CD14-positive monocyte (primary cell): ENCODE data around the gene AHCYL1. TPM values are rescaled to one million over a fixed set of nuclear protein-coding genes. Genes with fewer than 3 reads are reported as not detected.

ENCODE experiments used
- DNase-seq, 3 donors: peaks; one replicate each; pipeline ENCODE4 v3.0.0-alpha.2; 2011 to 2022
- H2AFZ ChIP-seq: 2 replicates; pipeline ENCODE4 v1.6.0; 2012; ENCODE audit warnings: mild to moderate bottlenecking, low read depth, low read length, inconsistent platforms; ENCODE audit not compliant: insufficient read depth, poor library complexity, severe bottlenecking
- H3K27ac ChIP-seq, 2 donors: 1 replicate in 1 of 2; 2 replicates in 1 of 2; pipeline ENCODE4 v1.5.1; 2012 to 2013; ENCODE audit warnings: low read length in 2 of 2, control low read depth in 1 of 2, inconsistent platforms in 1 of 2, low read depth in 1 of 2, mild to moderate bottlenecking in 1 of 2
- H3K27me3 ChIP-seq, 2 donors: one replicate each; pipeline versions ENCODE4 v1.6.0 to v1.6.1; 2011 to 2013; ENCODE audit warnings: low read length in 2 of 2; ENCODE audit not compliant: control insufficient read depth in 2 of 2, insufficient read depth in 2 of 2
- H3K36me3 ChIP-seq, 2 donors: replicated peaks in 1 of 2; 1 replicate in 1 of 2; 2 replicates in 1 of 2; pipeline versions ENCODE4 v1.5.1 to v1.6.1; 2012 to 2013; ENCODE audit warnings: low read length in 2 of 2, control low read depth in 1 of 2, inconsistent platforms in 1 of 2, mild to moderate bottlenecking in 1 of 2; ENCODE audit not compliant: insufficient read depth in 2 of 2, control insufficient read depth in 1 of 2
- H3K4me1 ChIP-seq, 2 donors: 1 replicate in 1 of 2; 2 replicates in 1 of 2; pipeline versions ENCODE4 v1.5.1 to v1.6.1; 2012 to 2013; ENCODE audit warnings: low read length in 2 of 2, control low read depth in 1 of 2, inconsistent platforms in 1 of 2, mild to moderate bottlenecking in 1 of 2, moderate library complexity in 1 of 2; ENCODE audit not compliant: insufficient read depth in 2 of 2, control insufficient read depth in 1 of 2
- H3K4me2 ChIP-seq: replicated peaks from 2 replicates; pipeline ENCODE3; 2012; ENCODE audit warnings: low read length, moderate library complexity, mild to moderate bottlenecking; ENCODE audit not compliant: poor library complexity, severe bottlenecking; ENCODE audit errors: extremely low read depth
- H3K4me3 ChIP-seq, 3 experiments: fragments of 200-600 bp in 1 of 3; sonication (generic) in 1 of 3; replicated peaks in 1 of 3; 1 replicate in 2 of 3; 2 replicates in 1 of 3; pipeline ENCODE4 v1.5.1; 2011 to 2013; ENCODE audit warnings: low read length in 3 of 3, mild to moderate bottlenecking in 3 of 3, control low read depth in 2 of 3, low read depth in 2 of 3, inconsistent platforms in 1 of 3, moderate library complexity in 1 of 3
- H3K79me2 ChIP-seq: 2 replicates; pipeline ENCODE4 v1.6.0; 2012; ENCODE audit warnings: mild to moderate bottlenecking, control low read depth, inconsistent platforms, low read length, moderate library complexity; ENCODE audit not compliant: insufficient read depth
- H3K9ac ChIP-seq: 2 replicates; pipeline ENCODE4 v1.6.0; 2017; ENCODE audit warnings: low read length, mild to moderate bottlenecking; ENCODE audit not compliant: insufficient read depth, poor library complexity, severe bottlenecking
- H3K9me3 ChIP-seq, 2 donors: replicated peaks in 1 of 2; 1 replicate in 1 of 2; 2 replicates in 1 of 2; pipeline versions ENCODE4 v1.5.1 to v1.6.1; 2012 to 2013; ENCODE audit warnings: low read length in 2 of 2, control low read depth in 1 of 2; ENCODE audit not compliant: control insufficient read depth in 1 of 2, insufficient read depth in 1 of 2
- H4K20me1 ChIP-seq: 2 replicates; pipeline ENCODE4 v1.6.0; 2012; ENCODE audit warnings: mild to moderate bottlenecking, low read length, control low read depth, moderate library complexity; ENCODE audit not compliant: insufficient read depth
- H3K27ac Mint-ChIP-seq, 7 donors: one replicate each; pipeline ENCODE4 v1.8.0; 2020; ENCODE audit warnings: mild to moderate bottlenecking in 7 of 7, mixed read lengths in 7 of 7, moderate library complexity in 6 of 7, inconsistent platforms in 2 of 7
- H3K27me3 Mint-ChIP-seq, 3 donors: one replicate each; pipeline ENCODE4 v1.8.0; 2021 to 2022; ENCODE audit warnings: low read depth in 3 of 3, mild to moderate bottlenecking in 3 of 3, mixed read lengths in 3 of 3, moderate library complexity in 3 of 3, inconsistent platforms in 1 of 3
- H3K36me3 Mint-ChIP-seq, 2 donors: one replicate each; pipeline ENCODE4 v1.8.0; 2020; ENCODE audit warnings: mixed read lengths in 2 of 2, inconsistent platforms in 1 of 2, mild to moderate bottlenecking in 1 of 2
- H3K4me1 Mint-ChIP-seq: one replicate; pipeline ENCODE4 v1.8.0; 2020; ENCODE audit warnings: mild to moderate bottlenecking, mixed read lengths
- H3K4me3 Mint-ChIP-seq, 2 donors: one replicate each; pipeline ENCODE4 v1.8.0; 2020; ENCODE audit warnings: mild to moderate bottlenecking in 2 of 2, mixed read lengths in 2 of 2, moderate library complexity in 1 of 2
- H3K9me3 Mint-ChIP-seq, 7 donors: one replicate each; pipeline ENCODE4 v1.8.0; 2020 to 2022; ENCODE audit warnings: mixed read lengths in 7 of 7, mild to moderate bottlenecking in 6 of 7, moderate library complexity in 6 of 7, inconsistent platforms in 2 of 7
- WGBS: methylation state at CpG from one replicate; pipeline ENCODE4 v1.1.5; 2013; ENCODE audit warnings: missing lambda C conversion rate; ENCODE audit not compliant: insufficient coverage; 5-methylcytosine and 5-hydroxymethylcytosine counted together
- intact Hi-C, 2 donors: fragments of 100-400 bp; cut with micrococcal nuclease; formaldehyde crosslinking; loops; one replicate each; pipeline versions ENCODE4 v1.15.0 to v1.15.1; 2023
- polyA plus RNA-seq, 3 donors: library from polyadenylated mRNA; depleted of rRNA in 1 of 3; unstranded in 2 of 3; stranded (reverse) in 1 of 3; fragments of 300-500 nt in 2 of 3; fragments of >200 nt in 1 of 3; fragmentation: Illumina TruSeq in 2 of 3; gene quantifications; 1 replicate in 2 of 3; 2 replicates in 1 of 3; pipeline ENCODE4 v1.2.3, GENCODE V29; 2012 to 2021
- TF ChIP-seq, protein P1 (sequence below): fragments of 200-600 bp; IDR thresholded peaks from one replicate; pipeline ENCODE4 v1.8.0; 2022; ENCODE audit warnings: antibody characterized with exemption, mild to moderate bottlenecking

The AHCYL1 gene
- polyA plus RNA-seq, 3 donors = 39.1 to 63.9 (median 48.8) TPM

DNA sequence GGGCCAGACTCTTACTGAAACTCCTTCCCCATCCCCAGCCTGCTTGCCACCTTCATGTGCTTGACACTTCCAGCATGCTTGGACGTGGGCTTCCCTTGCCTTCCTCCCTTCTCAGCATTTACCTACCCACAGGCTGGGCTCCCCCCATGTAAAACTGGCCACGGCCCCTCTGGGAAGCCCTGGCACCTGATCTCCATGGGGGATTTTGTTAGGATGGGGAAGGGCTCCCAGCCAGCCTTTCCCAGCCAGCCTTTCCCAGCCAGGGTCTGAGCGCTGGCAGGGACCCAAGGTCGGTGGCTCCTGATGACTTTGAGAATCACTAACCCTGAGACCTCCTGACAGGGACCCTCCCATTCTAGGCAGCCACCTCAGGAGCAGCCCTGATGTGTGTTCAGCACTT lies 79.2 kb downstream of the AHCYL1 start:
- Histone ChIP-seq H2AFZ (no peak overlapping the region), H3K9me3 (peaks cover 0 to 12% of the 10 kb centered on the region in 2 donors), H3K4me1 (peaks cover 14 to 16% of the 10 kb centered on the region in 2 donors), H3K36me3 (peaks cover 0 to 3% of the 10 kb centered on the region in 2 donors), H3K9ac (no peak overlapping the region), H3K4me3 (no peak overlapping the region), H3K27ac (no peak overlapping the region), H4K20me1 (peaks cover 5% of the 10 kb centered on the region), H3K4me2 (no peak overlapping the region), H3K27me3 (peaks cover 18 to 36% of the 10 kb centered on the region in 2 donors), H3K79me2 (no peaks in the 10 kb centered on the region)
- H3K4me3 Mint-ChIP-seq = no peak overlapping the region
- intact Hi-C loops = no loop called here
- H3K9me3 Mint-ChIP-seq = peaks cover 0 to 12% (median 4%) of the 10 kb centered on the region in 7 donors
- peaks cover 22 to 33% of the 10 kb centered on the region in 2 donors for H3K36me3 Mint-ChIP-seq
- peaks cover 13% of the 10 kb centered on the region for H3K4me1 Mint-ChIP-seq
- TF ChIP-seq, protein P1, sequence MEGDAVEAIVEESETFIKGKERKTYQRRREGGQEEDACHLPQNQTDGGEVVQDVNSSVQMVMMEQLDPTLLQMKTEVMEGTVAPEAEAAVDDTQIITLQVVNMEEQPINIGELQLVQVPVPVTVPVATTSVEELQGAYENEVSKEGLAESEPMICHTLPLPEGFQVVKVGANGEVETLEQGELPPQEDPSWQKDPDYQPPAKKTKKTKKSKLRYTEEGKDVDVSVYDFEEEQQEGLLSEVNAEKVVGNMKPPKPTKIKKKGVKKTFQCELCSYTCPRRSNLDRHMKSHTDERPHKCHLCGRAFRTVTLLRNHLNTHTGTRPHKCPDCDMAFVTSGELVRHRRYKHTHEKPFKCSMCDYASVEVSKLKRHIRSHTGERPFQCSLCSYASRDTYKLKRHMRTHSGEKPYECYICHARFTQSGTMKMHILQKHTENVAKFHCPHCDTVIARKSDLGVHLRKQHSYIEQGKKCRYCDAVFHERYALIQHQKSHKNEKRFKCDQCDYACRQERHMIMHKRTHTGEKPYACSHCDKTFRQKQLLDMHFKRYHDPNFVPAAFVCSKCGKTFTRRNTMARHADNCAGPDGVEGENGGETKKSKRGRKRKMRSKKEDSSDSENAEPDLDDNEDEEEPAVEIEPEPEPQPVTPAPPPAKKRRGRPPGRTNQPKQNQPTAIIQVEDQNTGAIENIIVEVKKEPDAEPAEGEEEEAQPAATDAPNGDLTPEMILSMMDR = no peak
- no peak for DNase-seq
- 71% methylated on average over 2 of the region's 4 CpGs for WGBS
- peak overlapping the region in 3 of 7 donors; percentile 7 to 68 (median 36) for H3K27ac Mint-ChIP-seq
- peaks cover 40 to 45% (median 44%) of the 10 kb centered on the region in 3 donors for H3K27me3 Mint-ChIP-seq

DNA sequence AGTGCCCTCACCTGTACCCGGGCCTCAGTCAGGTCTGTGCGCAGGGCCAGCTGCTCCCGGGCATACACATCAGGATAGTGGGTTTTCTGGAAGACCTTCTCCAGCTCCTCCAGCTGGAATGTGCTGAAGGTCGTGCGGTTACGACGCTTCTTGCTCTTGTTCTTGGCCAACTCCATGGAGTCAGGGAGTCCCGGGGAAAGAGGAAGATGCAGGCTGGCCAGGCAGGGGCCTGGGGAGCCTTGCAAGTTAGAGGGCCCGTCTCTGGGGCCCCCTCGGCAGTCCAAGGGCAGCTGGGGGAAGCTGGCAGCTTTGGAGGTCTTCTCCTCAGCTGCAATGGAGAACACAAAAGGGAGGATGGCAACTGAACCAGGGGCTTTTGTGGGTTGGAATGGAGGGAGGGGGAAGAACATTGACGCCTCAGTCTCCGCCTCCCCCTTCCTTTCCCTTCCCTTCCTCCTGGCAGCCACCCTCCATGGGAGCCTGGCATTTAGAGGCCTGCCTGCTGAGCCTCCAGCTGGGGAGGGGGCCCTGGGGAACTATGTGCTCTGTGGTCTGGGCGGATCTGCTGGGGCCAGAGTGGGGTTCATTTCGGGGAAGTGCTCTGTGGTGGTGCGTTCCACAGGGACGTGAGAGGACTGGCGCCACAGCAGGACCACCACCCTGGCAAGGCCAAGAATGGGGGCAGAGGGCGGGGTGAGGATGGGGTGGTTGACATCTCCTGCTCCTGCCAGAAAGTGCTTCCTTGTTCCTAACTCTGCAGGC lies 80.2 kb downstream of the AHCYL1 start:
- intact Hi-C loops = no loop called here
- WGBS = 59% methylated on average over 15 of the region's 18 CpGs
- Mint-ChIP-seq H3K4me3 (no peak overlapping the region), H3K4me1 (peaks cover 22% of the 10 kb centered on the region), H3K27me3 (peaks cover 49 to 55% (median 54%) of the 10 kb centered on the region in 3 donors), H3K27ac (no peak overlapping the region), H3K36me3 (peaks cover 13 to 27% of the 10 kb centered on the region in 2 donors), H3K9me3 (peaks cover 0 to 12% (median 6%) of the 10 kb centered on the region in 7 donors)
- Histone ChIP-seq H3K4me2 (no peak overlapping the region), H3K79me2 (no peaks in the 10 kb centered on the region), H2AFZ (no peak overlapping the region), H3K4me1 (peaks cover 24 to 26% of the 10 kb centered on the region in 2 donors), H3K27ac (no peak overlapping the region), H3K9ac (no peak overlapping the region), H3K9me3 (peaks cover 0 to 12% of the 10 kb centered on the region in 2 donors), H3K36me3 (no peaks in the 10 kb centered on the region), H3K4me3 (no peak overlapping the region), H4K20me1 (peaks cover 5% of the 10 kb centered on the region), H3K27me3 (peaks cover 26 to 45% of the 10 kb centered on the region in 2 donors)
- TF ChIP-seq, protein P1 = no peak
- DNase-seq = no peak
